GM12878 (cell line): ENCODE data around the gene SMG9. TPM values are rescaled to one million over a fixed set of nuclear protein-coding genes. Genes with fewer than 3 reads are reported as not detected.
"Not testable (repeated sequence)": the region's sequence is repeated elsewhere in the genome, so short reads cannot be mapped to it uniquely, and the experiment has no call there.

Source experiments
- ATAC-seq: fragments of 200-7000 bp; cut with Tn5 transposase; 3 replicates; pipeline ENCODE4 v1.9.1; 2020; ENCODE audit warnings: mild to moderate bottlenecking, moderate library complexity
- BruUV-seq: library from RNA; stranded (reverse); fragments of 400-500 nt; replicated peaks from 2 replicates; lab custom pipeline; 2021; lab: Mats Ljungman, UMichigan
- CTCF ChIA-PET: fragments of 300-600 bp; sonication (Branson Sonifier 250); formaldehyde crosslinking; extraction: SDS; loops from one replicate; lab custom pipeline; 2021; ENCODE audit warnings: inconsistent platforms; lab: Yijun Ruan, JAX
- POLR2A ChIA-PET: fragments of 350-600 bp; formaldehyde crosslinking; extraction: SDS; loops from one replicate; lab custom pipeline; 2021; ENCODE audit warnings: inconsistent platforms; lab: Charles Lee
- RAD21 ChIA-PET: fragments of 300-600 bp; sonication (Branson Sonifier 250); formaldehyde crosslinking; loops from one replicate; lab custom pipeline; 2023; ENCODE audit warnings: antibody characterized with exemption; ENCODE audit not compliant: unreplicated experiment; lab: Charles Lee
- SMC1A ChIA-PET: fragments of 300-600 bp; sonication (Branson Sonifier 250); formaldehyde crosslinking; loops from one replicate; lab custom pipeline; 2023; ENCODE audit not compliant: unreplicated experiment, uncharacterized antibody; lab: Charles Lee
- DNase-seq: peaks from one replicate; pipeline ENCODE4 v3.0.0-alpha.2; 2011; ENCODE audit warnings: low read depth, low spot score
- FAIRE-seq: peaks from 3 replicates; lab custom pipeline; 2011; peaks lifted over from hg19 to GRCh38; lab: Jason Lieb, UNC
- H2AFZ ChIP-seq: 2 replicates; pipeline ENCODE4 v1.6.0; 2011; ENCODE audit warnings: low read depth, low read length, control low read depth; ENCODE audit not compliant: control insufficient read depth
- H3K27ac ChIP-seq: 2 replicates; pipeline ENCODE4 v1.5.1; 2011; ENCODE audit warnings: control low read depth; ENCODE audit not compliant: control insufficient read depth, insufficient read depth
- H3K27me3 ChIP-seq, 2 experiments: replicated peaks in 1 of 2; 2 replicates each; pipeline versions ENCODE4 v1.6.0 to v1.6.1; 2011; ENCODE audit warnings: low read length in 1 of 2; ENCODE audit not compliant: control insufficient read depth in 2 of 2, insufficient read depth in 2 of 2
- H3K36me3 ChIP-seq, 2 experiments: 2 replicates each; pipeline ENCODE4 v1.5.1; 2011; ENCODE audit warnings: low read length in 1 of 2; ENCODE audit not compliant: control insufficient read depth in 2 of 2, insufficient read depth in 2 of 2
- H3K4me1 ChIP-seq: 2 replicates; pipeline ENCODE4 v1.6.1; 2011; ENCODE audit warnings: mild to moderate bottlenecking, low read length, moderate library complexity, mixed read lengths; ENCODE audit not compliant: control insufficient read depth, insufficient read depth
- H3K4me2 ChIP-seq: 2 replicates; pipeline ENCODE4 v1.6.0; 2011; ENCODE audit warnings: control low read depth; ENCODE audit not compliant: control insufficient read depth, insufficient read depth
- H3K4me3 ChIP-seq: fragments of 200-600 bp; sonication (generic); 2 replicates; pipeline ENCODE4 v1.5.1; 2016
- H3K79me2 ChIP-seq: 2 replicates; pipeline ENCODE4 v1.6.0; 2011; ENCODE audit warnings: low read length; ENCODE audit not compliant: control insufficient read depth, insufficient read depth
- H3K9ac ChIP-seq: 2 replicates; pipeline ENCODE4 v1.8.0; 2011; ENCODE audit warnings: low read length, control low read depth, mixed read lengths; ENCODE audit not compliant: control insufficient read depth, insufficient read depth
- H3K9me3 ChIP-seq: replicated peaks from 3 replicates; pipeline ENCODE4 v1.5.1; 2011; ENCODE audit warnings: mild to moderate bottlenecking, low read length; ENCODE audit not compliant: control insufficient read depth, insufficient read depth
- H4K20me1 ChIP-seq: 2 replicates; pipeline ENCODE4 v1.6.0; 2011; ENCODE audit not compliant: control insufficient read depth, insufficient read depth
- BCL3 ChIP-seq: IDR thresholded peaks from 2 replicates; pipeline ENCODE4 v1.6.1; 2011; ENCODE audit warnings: borderline replicate concordance, low read depth, mild to moderate bottlenecking, moderate library complexity, low read length; ENCODE audit not compliant: insufficient read depth, poor library complexity, severe bottlenecking
- ETV6 ChIP-seq, 2 experiments: fragments of 450-650 bp in 1 of 2; IDR thresholded peaks in 1 of 2; conservative IDR thresholded peaks in 1 of 2; 2 replicates each; pipeline ENCODE4 v1.6.1; 2014; ENCODE audit warnings: antibody characterized with exemption in 1 of 2, borderline replicate concordance in 1 of 2, low read depth in 1 of 2, mild to moderate bottlenecking in 1 of 2, moderate library complexity in 1 of 2
- IRF3 ChIP-seq: fragments of 450-650 bp; IDR thresholded peaks from 2 replicates; pipeline ENCODE4 v1.6.1; 2014; ENCODE audit warnings: mild to moderate bottlenecking
- YBX1 ChIP-seq: fragments of 450-650 bp; IDR thresholded peaks from 2 replicates; pipeline ENCODE4 v1.6.1; 2016; ENCODE audit warnings: antibody characterized with exemption
- WGBS: methylation state at CpG from one replicate; pipeline ENCODE4 v1.1.6; 2016; ENCODE audit warnings: low lambda C conversion rate; ENCODE audit not compliant: insufficient replicate concordance, insufficient coverage; ENCODE audit errors: missing lambda C conversion rate; 5-methylcytosine and 5-hydroxymethylcytosine counted together
- in situ Hi-C: fragments of 300-500 bp; cut with MboI; formaldehyde crosslinking; loops from 9 replicates; pipeline ENCODE4 v1.14.3; 2018; ENCODE audit warnings: mixed read lengths
- intact Hi-C: fragments of 100-400 bp; cut with micrococcal nuclease; formaldehyde crosslinking; loops from one replicate; pipeline ENCODE4 v1.14.2; 2022; ENCODE audit not compliant: unreplicated experiment
- polyA plus RNA-seq, 11 experiments: library from polyadenylated mRNA; depleted of rRNA in 4 of 11; unstranded in 6 of 11; stranded (reverse) in 5 of 11; fragments of >200 nt; fragmentation: Nextera tagmentation in 4 of 11; fragmentation: Illumina TruSeq in 1 of 11; extraction: Ambion mirVana in 4 of 11; extraction: Trizol in 1 of 11; gene quantifications; 1 replicate in 1 of 11; 2 replicates in 10 of 11; pipeline versions ENCODE4 v1.2.1 to v1.2.3, GENCODE V29; 2011 to 2016; ENCODE audit warnings: inconsistent platforms in 2 of 11, missing spikeins in 2 of 11, low read depth in 1 of 11
- total RNA-seq, 4 experiments: library from RNA; depleted of rRNA in 3 of 4; stranded (reverse); fragments of >200 nt in 3 of 4; fragmentation: Illumina TruSeq in 1 of 4; extraction: Trizol in 1 of 4; gene quantifications; 2 replicates each; pipeline versions ENCODE4 v1.2.1 to v1.2.3, GENCODE V29; 2013 to 2021

Gene SMG9
- total and polyA plus RNA-seq, 10 of the 15 experiments (the other 5 are each of a cell fraction or from before 2014, with no cell fraction given) = 0.69 to 52.2 (median 28.1) TPM

GRCh38 chr19:43682824-43683661, 71.7 kb downstream of the SMG9 start:
- Histone ChIP-seq H3K27ac (no peak overlapping the region), H3K79me2 (no peaks in the 10 kb centered on the region), H4K20me1 (no peaks in the 10 kb centered on the region), H3K4me2 (no peak overlapping the region), H3K4me3 (no peak overlapping the region), H3K9me3 (no peaks in the 10 kb centered on the region), H3K36me3 (no peaks in the 10 kb centered on the region), H3K27me3 (no peaks in the 10 kb centered on the region), H3K4me1 (no peaks in the 10 kb centered on the region), H2AFZ (no peak overlapping the region)
- ChIA-PET RAD21 (no interaction called here), SMC1A (interaction anchor here (0.8 kb wide), 1 partner anchor 43 kb away, joined by 3 read pairs; no protein-coding TSS in a partner anchor), CTCF (no interaction called here)
- DNase-seq (no peak), FAIRE-seq (no peak), ATAC-seq (no peak)
- BruUV-seq = no TSS peak
- intact Hi-C loops (no loop called here), in situ Hi-C loops (no loop called here)
- 31% methylated on average over 11 of the region's 11 CpGs for WGBS
- TF ChIP-seq BCL3 = no peak
- TF ChIP-seq YBX1 = no peak
- no peak for TF ChIP-seq ETV6 (conservative IDR thresholded peaks at IDR 0.05 in 1 of 2, IDR thresholded peaks at IDR 0.05 in 1 of 2; ENCODE audit: borderline replicate concordance in 1 of 2, low read depth in 1 of 2)
- no peak for TF ChIP-seq IRF3
- TF ChIP-seq, all 136 proteins: peak for 0
- POLR2A ChIA-PET = no interaction called here
- H3K9ac ChIP-seq = no peak overlapping the region

GRCh38 chr19:43682269-43682668, 72.5 kb downstream of the SMG9 start:
- H2AFZ ChIP-seq, H3K4me2 ChIP-seq, H3K4me3 ChIP-seq, H3K79me2 ChIP-seq, H3K4me1 ChIP-seq, FAIRE-seq, H3K9ac ChIP-seq, POLR2A ChIA-PET, H3K36me3 ChIP-seq, H4K20me1 ChIP-seq, intact Hi-C loops, H3K27ac ChIP-seq, ATAC-seq, H3K27me3 ChIP-seq, CTCF ChIA-PET, H3K9me3 ChIP-seq, in situ Hi-C loops, RAD21 ChIA-PET, BruUV-seq, SMC1A ChIA-PET, DNase-seq: not testable (repeated sequence)
- 46% methylated on average over 5 of the region's 5 CpGs for WGBS
